ENCODE results near the gene GBA2. TPM values are rescaled to one million over a fixed set of nuclear protein-coding genes. Genes with fewer than 3 reads are reported as not detected.

The GBA2 gene
- polyA plus RNA-seq, 3 donors, result 18.1 to 130 (median 26.4) TPM

- peaks cover 7 to 10% of the 10 kb centered on the region in 2 donors for H3K4me1 ChIP-seq (ENCODE audit: control insufficient read depth in 1 of 2, insufficient read depth in 2 of 2, low read length in 2 of 2)
- no peak for DNase-seq
- H3K4me1 Mint-ChIP-seq, result peaks cover 19% of the 10 kb centered on the region
- H3K36me3 Mint-ChIP-seq, result no peaks in the 10 kb centered on the region
- no peaks in the 10 kb centered on the region for H4K20me1 ChIP-seq (ENCODE audit: insufficient read depth, low read length)
- no peak overlapping the region for H3K4me3 ChIP-seq (replicated peaks in 1 of 3; ENCODE audit: low read depth in 2 of 3, low read length in 3 of 3)
- H3K4me2 ChIP-seq (replicated peaks; ENCODE audit: extremely low read depth, low read length, poor library complexity, severe bottlenecking), result no peak overlapping the region
- H3K4me3 Mint-ChIP-seq, result no peak overlapping the region
- TF ChIP-seq CTCF (IDR thresholded peaks at IDR 0.05), result no peak
- no peak overlapping the region for H3K9ac ChIP-seq (ENCODE audit: insufficient read depth, low read length, poor library complexity, severe bottlenecking)
- no peaks in the 10 kb centered on the region for H3K9me3 ChIP-seq (replicated peaks in 1 of 2; ENCODE audit: control insufficient read depth in 1 of 2, insufficient read depth in 1 of 2, low read length in 2 of 2)
- peaks cover 0 to 4% (median 2%) of the 10 kb centered on the region in 3 donors for H3K27me3 Mint-ChIP-seq (ENCODE audit: low read depth in 3 of 3)
- no peak overlapping the region for H2AFZ ChIP-seq (ENCODE audit: insufficient read depth, low read depth, low read length, poor library complexity, severe bottlenecking)
- intact Hi-C loops (cut with micrococcal nuclease), result no loop called here
- no peaks in the 10 kb centered on the region for H3K27me3 ChIP-seq (ENCODE audit: control insufficient read depth in 2 of 2, insufficient read depth in 2 of 2, low read length in 2 of 2)
- no peak overlapping the region for H3K27ac ChIP-seq (ENCODE audit: low read depth in 1 of 2, low read length in 2 of 2)
- WGBS (ENCODE audit: insufficient coverage), result no CpG with 5 or more reads among the region's 2 CpGs
- no peak overlapping the region for H3K27ac Mint-ChIP-seq
- no peaks in the 10 kb centered on the region for H3K79me2 ChIP-seq (ENCODE audit: insufficient read depth, low read length)
- H3K36me3 ChIP-seq (replicated peaks in 1 of 2; ENCODE audit: control insufficient read depth in 1 of 2, insufficient read depth in 2 of 2, low read length in 2 of 2), result no peaks in the 10 kb centered on the region
- peaks cover 0 to 3% (median 3%) of the 10 kb centered on the region in 7 donors for H3K9me3 Mint-ChIP-seq
Observed at GRCh38 chr9:35763181-35763580, 14.2 kb upstream of the GBA2 start.

- peak in 1 of 3 donors; percentile 23 for DNase-seq
- H3K4me3 ChIP-seq (replicated peaks in 1 of 3; ENCODE audit: low read depth in 2 of 3, low read length in 3 of 3), result no peak overlapping the region
- no peak overlapping the region for H3K9ac ChIP-seq (ENCODE audit: insufficient read depth, low read length, poor library complexity, severe bottlenecking)
- Mint-ChIP-seq H3K9me3 (peaks cover 0 to 3% (median 3%) of the 10 kb centered on the region in 7 donors), H3K27ac (peak overlapping the region in 2 of 7 donors; percentile 8 to 15), H3K27me3 (ENCODE audit: low read depth in 3 of 3) (peaks cover 1 to 4% (median 2%) of the 10 kb centered on the region in 3 donors), H3K4me1 (peaks cover 39% of the 10 kb centered on the region), H3K4me3 (no peak overlapping the region), H3K36me3 (peaks cover 0 to 3% of the 10 kb centered on the region in 2 donors)
- H4K20me1 ChIP-seq (ENCODE audit: insufficient read depth, low read length), result no peaks in the 10 kb centered on the region
- H3K4me1 ChIP-seq (ENCODE audit: control insufficient read depth in 1 of 2, insufficient read depth in 2 of 2, low read length in 2 of 2), result peaks cover 24 to 31% of the 10 kb centered on the region in 2 donors
- intact Hi-C loops (cut with micrococcal nuclease), result no loop called here
- no peaks in the 10 kb centered on the region for H3K36me3 ChIP-seq (replicated peaks in 1 of 2; ENCODE audit: control insufficient read depth in 1 of 2, insufficient read depth in 2 of 2, low read length in 2 of 2)
- H2AFZ ChIP-seq (ENCODE audit: insufficient read depth, low read depth, low read length, poor library complexity, severe bottlenecking), result no peak overlapping the region
- WGBS (ENCODE audit: insufficient coverage), result 15% methylated on average over 2 of the region's 2 CpGs
- H3K27me3 ChIP-seq (ENCODE audit: control insufficient read depth in 2 of 2, insufficient read depth in 2 of 2, low read length in 2 of 2), result no peaks in the 10 kb centered on the region
- H3K27ac ChIP-seq (ENCODE audit: low read depth in 1 of 2, low read length in 2 of 2), result no peak overlapping the region
- no peak overlapping the region for H3K4me2 ChIP-seq (replicated peaks; ENCODE audit: extremely low read depth, low read length, poor library complexity, severe bottlenecking)
- H3K9me3 ChIP-seq (replicated peaks in 1 of 2; ENCODE audit: control insufficient read depth in 1 of 2, insufficient read depth in 1 of 2, low read length in 2 of 2), result no peaks in the 10 kb centered on the region
- no peaks in the 10 kb centered on the region for H3K79me2 ChIP-seq (ENCODE audit: insufficient read depth, low read length)
- no peak for TF ChIP-seq CTCF (IDR thresholded peaks at IDR 0.05)
Observed at GRCh38 chr9:35760651-35761050, 11.6 kb upstream of the GBA2 start.

Measured in CD14-positive monocyte (primary cell).